NOMO-1 treated with dmso at 0.1 percent for 144 hours (cell line): ENCODE results near the gene SLC35G4.
"Not testable (repeated sequence)": the region's sequence is repeated elsewhere in the genome, so short reads cannot be mapped to it uniquely, and the experiment has no call there.

Experiments
- DNase-seq: peaks from one replicate; lab custom pipeline; 2025; ENCODE audit not compliant: unreplicated experiment; lab: John Stamatoyannopoulos, UW

Gene SLC35G4

DNA sequence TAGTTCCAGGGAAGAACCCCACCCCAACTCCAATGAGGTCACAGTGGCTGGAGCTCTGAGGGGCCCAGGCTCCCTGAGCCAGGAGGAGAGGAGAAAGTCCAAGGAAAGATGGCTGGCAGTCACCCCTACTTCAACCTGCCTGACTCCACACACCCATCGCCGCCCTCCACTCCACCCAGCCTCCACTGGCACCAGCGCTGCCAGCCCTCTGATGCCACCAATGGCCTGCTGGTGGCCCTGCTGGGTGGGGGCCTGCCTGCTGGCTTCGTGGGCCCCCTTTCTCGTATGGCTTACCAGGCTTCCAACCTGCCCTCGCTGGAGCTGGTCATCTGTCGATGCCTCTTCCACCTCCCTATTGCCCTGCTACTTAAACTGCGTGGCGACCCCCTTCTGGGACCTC is at the start of gene SLC35G4:
SLC35G4 (plus strand) TSS at position 109 of the 400 bp plus-strand sequence; CDS start at position 109, 0 bp downstream.
- DNase-seq: not testable (repeated sequence)

DNA sequence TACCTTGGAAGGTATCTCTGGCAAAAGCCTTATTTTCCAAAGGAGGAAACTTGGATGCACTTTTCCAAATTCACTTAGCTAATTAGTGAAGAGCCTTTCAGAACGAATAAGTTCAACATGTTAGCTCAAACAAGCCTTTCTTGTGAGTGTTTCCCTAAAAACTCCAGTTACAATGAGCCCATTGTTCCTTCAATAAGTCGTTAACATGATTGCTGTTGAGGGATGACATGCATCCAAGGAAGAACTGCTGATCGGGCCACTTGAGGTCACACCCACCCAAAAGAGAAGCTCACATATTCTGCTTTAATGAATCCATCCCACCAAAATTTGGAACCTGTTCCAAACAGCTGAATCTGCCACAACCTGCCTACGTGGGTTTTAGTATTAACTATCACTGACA is 48.1 kb upstream of the SLC35G4 start:
- no peak for DNase-seq

DNA sequence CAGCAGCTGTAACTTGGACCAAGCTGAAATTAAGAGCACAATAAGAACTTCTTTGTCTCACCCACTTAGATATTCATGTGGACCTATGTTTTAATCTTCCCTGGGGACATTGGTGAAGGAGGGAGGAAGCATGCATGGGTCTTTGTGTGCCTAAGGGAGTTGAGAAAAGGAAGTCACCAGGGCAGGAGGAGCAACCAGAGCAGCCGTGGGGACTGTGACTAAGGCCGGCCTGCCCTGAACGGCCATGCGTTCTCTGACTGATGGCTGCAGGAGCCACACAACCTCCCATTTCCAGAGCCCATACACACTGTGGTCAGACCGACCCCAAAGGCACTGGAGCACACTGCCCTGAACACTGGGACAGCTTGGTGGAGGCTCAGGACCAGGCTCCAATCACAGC is 43.7 kb upstream of the SLC35G4 start:
- no peak for DNase-seq

DNA sequence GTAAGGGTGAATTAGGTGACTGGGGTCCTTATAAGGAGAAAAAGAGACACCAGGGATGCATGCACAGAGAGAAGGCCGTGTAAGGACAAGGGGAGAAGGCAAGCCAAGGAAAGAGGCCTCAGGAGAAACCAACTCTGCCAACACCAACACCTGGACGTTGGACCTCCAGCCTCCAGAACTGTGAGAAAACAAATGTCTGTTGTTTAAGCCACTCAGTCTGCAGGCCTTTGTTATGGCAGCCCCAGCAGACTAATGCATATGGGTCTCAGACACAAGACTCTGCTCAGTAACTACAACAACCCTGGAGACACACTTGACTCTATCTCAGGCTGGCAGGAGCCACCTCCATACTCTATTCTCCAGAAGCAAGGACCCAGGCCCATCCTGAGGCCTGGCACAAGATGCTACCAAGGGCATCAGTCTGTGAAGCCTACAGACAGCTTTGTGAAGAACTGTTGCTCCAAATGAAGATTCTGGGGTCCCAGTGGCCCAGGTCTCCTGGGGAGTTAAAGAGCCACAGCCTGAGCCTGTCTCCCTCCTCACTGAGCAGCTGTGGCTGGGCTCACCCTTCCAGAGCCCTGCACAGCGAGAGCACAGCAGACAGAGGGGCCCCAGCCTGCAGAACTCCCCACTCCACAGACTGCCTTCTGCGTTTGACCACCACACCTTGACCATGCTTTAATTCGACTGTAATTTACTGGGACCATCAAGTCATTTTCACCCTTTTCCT is 43.0 kb upstream of the SLC35G4 start:
- no peak for DNase-seq

DNA sequence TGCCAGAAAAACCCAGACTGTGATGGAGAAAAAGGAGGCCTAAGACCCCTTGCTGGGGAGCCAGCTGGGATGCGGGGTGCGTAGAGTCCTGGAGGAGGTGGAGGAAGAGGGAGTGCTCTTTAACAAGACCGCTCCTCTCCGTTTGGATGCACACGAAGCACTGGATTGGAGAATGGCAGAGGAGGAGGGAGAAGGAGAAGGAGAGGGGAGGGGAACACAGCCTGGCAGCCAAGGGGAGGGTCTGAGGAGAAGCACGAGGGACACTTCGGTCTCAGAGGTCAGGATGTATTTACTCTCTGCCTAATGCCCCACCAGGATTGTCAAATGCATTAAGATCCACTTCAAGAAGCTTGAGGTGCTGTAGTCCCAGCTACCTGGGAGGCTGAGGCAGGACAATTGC is 42.0 kb upstream of the SLC35G4 start:
- DNase-seq: no peak

DNA sequence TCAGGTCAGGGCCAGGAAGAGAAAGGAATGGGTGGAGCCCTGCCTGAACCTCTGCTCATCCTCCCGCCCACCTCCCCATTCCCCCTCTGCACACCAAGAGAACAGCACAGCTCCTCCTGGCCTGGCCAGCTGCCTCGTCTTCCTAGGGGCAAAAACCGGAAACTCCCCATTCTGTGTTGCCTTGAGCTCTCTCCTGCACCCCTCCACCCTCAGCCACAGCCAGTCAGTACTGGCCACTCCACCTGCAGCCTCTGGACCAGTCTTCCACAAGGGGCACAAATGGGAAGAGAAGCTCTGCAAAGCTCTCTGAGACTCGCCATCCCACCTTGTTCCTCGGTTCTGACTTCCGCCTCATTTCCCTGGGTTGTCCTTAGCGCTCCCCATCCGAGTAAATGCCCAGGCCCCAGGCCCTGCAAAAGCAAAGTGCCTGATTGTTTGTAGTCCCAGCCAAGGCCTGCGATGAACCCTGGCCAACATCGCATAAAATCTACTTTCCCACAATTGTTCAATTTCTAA is 39.3 kb upstream of the SLC35G4 start:
- no peak for DNase-seq

- no peak for DNase-seq
Observed at GRCh38 chr18:11570769-11571412, 38.5 kb upstream of the SLC35G4 start.

GRCh38 chr18:11572201-11572600 is 37.2 kb upstream of the SLC35G4 start:
- no peak for DNase-seq

DNA sequence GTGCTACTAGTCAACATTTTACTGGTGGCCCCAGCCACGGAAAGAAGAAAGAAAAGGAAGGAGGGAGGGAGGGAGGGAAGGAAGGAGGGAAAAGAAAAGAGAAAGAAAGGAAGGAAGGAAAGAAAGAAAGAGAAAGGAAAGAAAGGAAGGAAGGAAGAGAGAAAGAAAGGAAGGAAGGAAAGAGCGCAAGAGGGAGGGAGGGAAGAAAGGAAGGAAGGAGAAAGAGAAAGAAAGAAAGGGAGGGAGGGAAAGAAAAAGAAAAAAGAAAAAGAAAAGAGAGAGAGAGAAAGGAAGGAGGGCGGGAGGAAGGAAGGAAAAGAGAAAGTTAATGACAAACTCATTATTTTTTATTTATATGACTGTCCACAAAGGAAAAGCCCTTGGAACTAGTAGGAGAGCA is 34.9 kb upstream of the SLC35G4 start:
- DNase-seq: no peak

DNA sequence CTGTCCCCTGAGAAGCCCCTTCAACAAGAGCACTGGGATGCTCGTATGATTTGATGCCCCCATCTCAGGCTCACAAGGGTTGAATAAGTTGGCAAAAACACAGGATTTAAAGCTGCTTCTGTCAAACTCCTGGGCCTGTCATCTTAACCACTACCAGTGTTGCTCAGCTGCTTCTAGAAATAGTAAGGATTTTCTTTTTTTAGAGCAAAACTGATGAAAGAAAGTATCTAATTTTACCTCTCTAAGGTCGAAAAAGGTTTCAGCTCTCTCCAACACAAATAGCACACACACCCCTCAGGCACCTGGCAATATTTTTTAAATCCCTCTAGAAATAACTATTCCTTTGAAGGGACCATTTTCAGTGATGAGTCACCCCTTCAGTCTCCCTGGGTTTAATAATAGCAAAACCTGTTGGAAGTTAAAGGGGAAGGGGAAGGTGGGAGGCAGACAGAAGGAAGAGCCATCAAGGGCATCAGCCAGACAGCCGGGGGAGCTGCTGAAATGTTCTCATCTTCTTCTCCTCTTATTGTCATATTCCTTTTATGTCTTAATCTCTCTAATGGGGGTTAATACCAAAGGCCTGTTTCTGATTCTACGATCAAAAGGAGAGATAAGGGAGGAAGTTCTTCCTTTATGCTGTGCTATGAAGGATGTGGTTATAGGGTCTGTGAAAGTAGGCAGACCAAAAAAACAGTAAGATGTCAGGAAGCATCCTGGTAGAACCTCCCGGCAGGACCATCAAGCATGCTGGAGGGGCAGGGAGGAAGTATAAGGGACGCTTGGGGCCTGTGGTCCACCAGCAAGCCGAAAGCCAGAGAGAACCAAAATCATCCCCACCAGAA is 31.9 kb upstream of the SLC35G4 start:
- no peak for DNase-seq

GRCh38 chr18:11578799-11579198 is 30.6 kb upstream of the SLC35G4 start:
- no peak for DNase-seq

GRCh38 chr18:11579916-11580315 is 29.5 kb upstream of the SLC35G4 start:
- DNase-seq: no peak

- DNase-seq: no peak
Observed at GRCh38 chr18:11581286-11581685, 28.1 kb upstream of the SLC35G4 start.

DNA sequence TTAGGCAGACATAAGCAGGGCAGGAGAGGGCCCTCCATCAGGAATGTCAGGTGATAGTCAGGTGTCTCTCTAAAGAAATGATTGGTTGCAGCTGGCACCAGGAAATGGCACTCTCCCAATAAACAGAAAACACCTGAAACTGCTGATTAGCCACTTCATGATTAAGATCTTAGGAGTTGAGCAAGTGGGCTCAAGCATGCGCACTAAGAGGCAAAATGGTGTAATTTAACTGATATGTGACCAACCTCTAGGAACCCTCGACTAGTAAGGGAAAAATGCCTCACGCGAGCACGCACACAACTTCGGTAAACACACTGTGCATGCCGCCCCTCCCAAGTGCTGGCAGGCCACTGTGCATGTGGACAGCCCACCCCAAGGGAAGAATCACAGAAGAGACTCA is 23.8 kb upstream of the SLC35G4 start:
- DNase-seq: no peak

DNA sequence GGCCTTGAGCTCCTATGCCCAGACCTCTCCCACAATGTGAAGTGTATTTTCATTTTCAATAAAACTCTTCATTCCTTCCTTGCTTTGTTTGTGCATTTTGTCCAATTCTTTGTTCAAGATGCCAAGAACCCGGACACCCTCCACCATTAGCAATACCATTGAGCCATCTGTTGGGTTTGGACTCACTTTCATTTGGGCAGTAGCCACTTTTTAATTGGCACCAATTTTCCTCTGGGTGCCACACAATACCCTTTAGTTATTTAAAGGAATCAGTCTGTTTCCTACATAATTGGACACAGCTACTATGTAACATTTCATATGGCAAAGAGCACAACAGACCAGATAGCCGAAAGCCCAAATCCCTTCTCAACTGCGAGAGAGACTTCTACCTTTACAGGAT is 22.5 kb upstream of the SLC35G4 start:
- DNase-seq: no peak

- no peak for DNase-seq
Observed at GRCh38 chr18:11587432-11587831, 22.0 kb upstream of the SLC35G4 start.

GRCh38 chr18:11587846-11588245 is 21.6 kb upstream of the SLC35G4 start:
- no peak for DNase-seq

DNA sequence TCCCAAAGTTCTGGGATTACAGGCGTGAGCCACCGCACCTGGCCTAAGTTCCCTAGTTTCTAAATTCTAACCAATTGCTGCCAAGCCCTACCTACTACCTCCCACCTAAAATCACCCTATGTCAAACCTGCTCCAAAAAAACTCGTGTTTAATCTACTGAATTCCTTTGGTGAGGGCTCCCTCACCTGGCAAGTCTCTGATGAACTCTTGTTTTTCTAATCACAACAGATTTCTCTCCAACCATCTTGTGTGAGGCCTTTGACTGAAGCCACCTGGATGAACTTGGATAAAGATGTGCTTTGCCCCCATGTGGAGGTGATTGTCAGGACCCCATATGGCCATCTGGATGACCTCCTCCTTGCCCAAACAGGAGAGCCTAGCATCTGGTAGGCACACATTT is 17.4 kb upstream of the SLC35G4 start:
- no peak for DNase-seq

- DNase-seq: no peak
Observed at GRCh38 chr18:11600321-11600720, 9.1 kb upstream of the SLC35G4 start.

DNA sequence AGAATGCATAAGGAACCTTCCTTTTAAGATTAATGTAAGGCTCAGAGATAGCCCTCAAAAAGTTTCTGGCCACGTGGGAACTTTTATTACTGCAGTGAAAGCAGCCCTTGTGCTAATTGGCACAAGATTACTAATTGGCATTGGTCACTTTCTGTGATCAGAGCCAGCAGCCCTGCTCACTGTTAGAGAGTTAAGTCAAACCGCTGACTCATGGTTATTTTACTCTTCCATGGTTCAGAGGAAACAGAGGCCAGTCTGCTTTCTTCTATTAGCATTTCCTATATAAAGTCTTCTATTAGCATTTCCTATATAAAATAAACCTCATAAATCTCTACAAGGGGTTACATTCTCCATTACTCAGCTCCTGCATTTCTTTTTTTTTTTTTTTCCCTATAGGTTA is 1.5 kb upstream of the SLC35G4 start:
- no peak for DNase-seq

DNA sequence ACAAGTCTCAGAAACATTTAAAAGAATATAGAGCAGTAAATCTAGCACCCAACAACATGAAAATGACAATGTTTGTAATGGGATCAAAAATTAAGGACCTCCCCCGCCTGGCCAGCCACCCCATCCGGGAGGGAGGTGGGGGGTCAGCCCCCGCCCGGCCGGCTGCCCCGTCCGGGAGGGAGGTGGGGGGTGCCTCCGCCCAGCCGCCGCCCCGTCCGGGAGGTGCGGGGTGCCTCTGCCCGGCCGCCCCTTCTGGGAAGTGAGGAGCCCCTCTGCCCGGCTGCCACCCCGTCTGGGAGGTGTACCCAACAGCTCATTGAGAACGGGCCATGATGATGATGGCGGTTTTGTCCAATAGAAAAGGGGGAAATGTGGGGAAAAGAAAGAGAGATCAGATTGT is 778 bp upstream of the SLC35G4 start:
- not testable (repeated sequence) for DNase-seq

DNA sequence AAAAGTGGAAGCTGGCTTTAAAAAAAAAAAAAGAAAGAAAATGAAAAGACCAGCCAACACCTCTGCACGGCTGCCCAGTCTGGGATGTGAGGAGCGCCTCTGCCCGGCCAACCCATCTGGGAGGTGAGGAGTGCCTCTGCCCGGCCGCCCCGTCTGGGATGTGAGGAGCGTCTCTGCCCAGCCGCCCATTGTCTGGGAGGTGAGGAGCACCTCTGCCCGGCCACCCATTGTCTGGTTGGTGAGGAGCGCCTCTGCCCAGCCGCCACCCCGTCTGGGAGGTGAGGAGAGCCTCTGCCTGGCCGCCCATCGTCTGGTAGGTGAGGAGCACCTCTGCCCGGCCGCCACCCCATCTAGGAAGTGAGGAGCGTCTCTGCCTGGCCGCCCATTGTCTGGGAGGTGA is 3.7 kb downstream of the SLC35G4 start:
- DNase-seq: not testable (repeated sequence)
